Pancreas (tissue), 10 donors: Measurements from ENCODE around the gene PRR14L. TPM values are rescaled to one million over a fixed set of nuclear protein-coding genes. Genes with fewer than 3 reads are reported as not detected.

Experiments used
- ATAC-seq, 4 donors: fragments of 200-7000 bp; cut with Tn5 transposase; one replicate each; pipeline versions ENCODE4 v1.8.0 to v1.9.1; 2020; ENCODE audit warnings: mild to moderate bottlenecking in 4 of 4, moderate library complexity in 4 of 4
- DNase-seq, 6 donors: peaks; one replicate each; pipeline ENCODE4 v3.0.0-alpha.2; 2020
- FAIRE-seq: peaks from 2 replicates; lab custom pipeline; 2012; peaks lifted over from hg19 to GRCh38; lab: Jason Lieb, UNC
- H3K27ac ChIP-seq, 4 donors: fragments of 200-600 bp; sonication (generic); 1 replicate in 3 of 4; 2 replicates in 1 of 4; pipeline versions ENCODE4 v1.5.0 to v1.8.0; 2020
- H3K27me3 ChIP-seq, 4 donors: fragments of 200-600 bp; one replicate each; pipeline ENCODE4 v1.8.0; 2021
- H3K36me3 ChIP-seq, 3 donors: fragments of 200-600 bp; sonication (generic) in 1 of 3; one replicate each; pipeline versions ENCODE4 v1.5.0 to v1.8.0; 2020 to 2021
- H3K4me1 ChIP-seq, 3 donors: fragments of 200-600 bp; one replicate each; pipeline ENCODE4 v1.8.0; 2021
- H3K4me3 ChIP-seq, 4 donors: fragments of 200-600 bp; sonication (generic) in 2 of 4; one replicate each; pipeline versions ENCODE4 v1.5.0 to v1.8.0; 2020 to 2021
- H3K9me3 ChIP-seq, 4 donors: fragments of 200-600 bp; one replicate each; pipeline ENCODE4 v1.8.0; 2021
- WGBS, 2 donors: extraction: QIAGEN DNeasy Blood & Tissue Kit; methylation state at CpG; one replicate each; pipeline ENCODE4 v1.1.7; 2013; 5-methylcytosine and 5-hydroxymethylcytosine counted together
- intact Hi-C, 3 donors: fragments of 100-400 bp; cut with DNase I; formaldehyde crosslinking; loops; one replicate each; pipeline versions ENCODE4 v1.11.1 to v1.14.2; 2022
- polyA plus RNA-seq, 2 donors: library from polyadenylated mRNA; stranded (reverse); fragments of 200-250 nt; gene quantifications; one replicate each; pipeline ENCODE4 v1.2.3, GENCODE V29; 2013
- total RNA-seq, 6 donors: library from RNA; stranded (reverse); fragmentation: NEBNext Ultra II Directional in 4 of 6; extraction: Animal tissue kit (Norgen Biotek cat#: 25700) in 4 of 6; gene quantifications; one replicate each; pipeline versions ENCODE4 v1.2.1 to v1.2.4, GENCODE V29; 2021 to 2023
- TF ChIP-seq, protein P1 (sequence below), 4 donors: fragments of 200-600 bp; sonication (generic) in 3 of 4; IDR thresholded peaks; one replicate each; pipeline versions ENCODE4 v1.5.0 to v1.8.0; 2021; ENCODE audit warnings: antibody characterized with exemption in 4 of 4
- donor health status: healthy with polysubstance abuse.
- donor health status: DM: no; HTN: no; CAD: no; lungs with moderate emphysema.
- donor health status: DM: no; HTN: no; CAD: no.
- donor health status: control.
- donor health status: control.
- donor health status: Bipolar disorder and iron deficiency.
- donor health status: DM: yes; HTN: yes; CAD: no.
- donor health status: DM: no; HTN: no; CAD: no.
- donor health status: DM: no; HTN: no; CAD: no.
- donor health status: DM: yes; HTN: yes; CAD: no.

Gene PRR14L
- total and polyA plus RNA-seq, 8 donors = 5.3 to 32.8 (median 17.6) TPM

DNA sequence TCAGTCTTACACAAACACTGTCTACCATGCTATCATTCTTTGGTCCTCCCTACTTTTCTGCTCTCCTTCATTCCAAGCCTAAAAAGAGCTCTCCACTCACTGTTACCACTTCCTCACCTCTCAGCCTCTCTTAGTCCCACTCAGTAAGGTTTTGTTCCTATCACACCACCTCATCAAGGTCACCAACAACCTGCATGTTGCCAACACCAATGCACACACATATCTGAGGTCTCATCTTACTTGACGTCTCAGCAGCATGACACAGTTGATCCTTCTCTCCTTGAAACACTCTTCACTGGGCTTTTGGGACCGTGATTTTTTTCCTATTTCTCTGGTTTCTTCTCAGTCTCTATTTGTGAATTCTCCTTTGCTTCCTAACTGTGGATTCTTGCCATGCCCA is 96.0 kb downstream of the PRR14L start:
- peaks cover 0 to 10% (median 0%) of the 10 kb centered on the region in 3 donors for H3K36me3 ChIP-seq
- no peaks in the 10 kb centered on the region for H3K9me3 ChIP-seq
- peak in 1 of 4 donors; percentile 34 for ATAC-seq
- no peak for FAIRE-seq
- H3K4me3 ChIP-seq = no peak overlapping the region
- TF ChIP-seq, protein P1, sequence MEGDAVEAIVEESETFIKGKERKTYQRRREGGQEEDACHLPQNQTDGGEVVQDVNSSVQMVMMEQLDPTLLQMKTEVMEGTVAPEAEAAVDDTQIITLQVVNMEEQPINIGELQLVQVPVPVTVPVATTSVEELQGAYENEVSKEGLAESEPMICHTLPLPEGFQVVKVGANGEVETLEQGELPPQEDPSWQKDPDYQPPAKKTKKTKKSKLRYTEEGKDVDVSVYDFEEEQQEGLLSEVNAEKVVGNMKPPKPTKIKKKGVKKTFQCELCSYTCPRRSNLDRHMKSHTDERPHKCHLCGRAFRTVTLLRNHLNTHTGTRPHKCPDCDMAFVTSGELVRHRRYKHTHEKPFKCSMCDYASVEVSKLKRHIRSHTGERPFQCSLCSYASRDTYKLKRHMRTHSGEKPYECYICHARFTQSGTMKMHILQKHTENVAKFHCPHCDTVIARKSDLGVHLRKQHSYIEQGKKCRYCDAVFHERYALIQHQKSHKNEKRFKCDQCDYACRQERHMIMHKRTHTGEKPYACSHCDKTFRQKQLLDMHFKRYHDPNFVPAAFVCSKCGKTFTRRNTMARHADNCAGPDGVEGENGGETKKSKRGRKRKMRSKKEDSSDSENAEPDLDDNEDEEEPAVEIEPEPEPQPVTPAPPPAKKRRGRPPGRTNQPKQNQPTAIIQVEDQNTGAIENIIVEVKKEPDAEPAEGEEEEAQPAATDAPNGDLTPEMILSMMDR (IDR thresholded peaks at IDR 0.05) = no peak
- peaks cover 0 to 20% (median 3%) of the 10 kb centered on the region in 3 donors for H3K4me1 ChIP-seq
- intact Hi-C loops = no loop called here
- peak overlapping the region in 2 of 4 donors; percentile 70 for H3K27ac ChIP-seq
- DNase-seq = no peak
- no peaks in the 10 kb centered on the region for H3K27me3 ChIP-seq
- 62 to 75% methylated on average over 2 of the region's 2 CpGs for WGBS, 2 donors

DNA sequence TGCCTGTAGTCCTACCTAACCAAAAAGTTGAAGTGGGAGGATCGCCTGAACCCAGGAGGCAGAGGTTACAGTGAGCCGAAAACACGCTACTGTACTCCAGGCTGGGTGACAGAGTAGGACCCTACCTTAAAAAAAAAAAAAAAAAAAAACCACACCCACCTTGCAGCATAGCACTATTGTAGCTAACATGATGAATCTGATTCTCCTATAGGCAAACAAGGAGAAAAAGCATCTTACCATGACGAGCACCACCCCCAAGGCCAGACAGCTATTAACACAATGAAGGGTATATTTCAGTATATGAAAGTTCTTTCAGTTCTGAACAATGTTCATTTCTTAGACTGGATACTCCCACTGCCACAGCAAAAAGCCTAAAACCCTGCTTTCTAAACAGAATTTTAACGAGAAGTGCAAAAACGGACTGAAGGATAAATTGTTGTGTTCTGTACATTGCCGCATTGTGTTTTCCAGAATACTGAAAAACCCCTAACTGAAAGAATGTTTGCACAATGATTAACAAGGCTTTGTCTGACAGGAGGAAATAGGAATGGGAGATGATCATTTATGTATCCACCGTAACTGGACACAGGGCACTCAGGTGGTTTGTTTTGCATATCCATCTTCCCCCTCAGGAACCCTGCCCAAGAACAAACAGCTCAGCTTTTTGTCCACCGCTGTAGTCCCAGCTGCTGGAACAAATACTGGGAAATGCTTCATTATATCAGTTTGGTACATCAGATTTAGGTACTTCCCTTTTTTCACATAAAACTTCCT is 96.8 kb downstream of the PRR14L start:
- Histone ChIP-seq H3K36me3 (peaks cover 0 to 12% (median 0%) of the 10 kb centered on the region in 3 donors), H3K4me3 (no peak overlapping the region), H3K27ac (peak overlapping the region in 2 of 4 donors; percentile 70), H3K9me3 (no peaks in the 10 kb centered on the region), H3K27me3 (no peaks in the 10 kb centered on the region), H3K4me1 (peaks cover 0 to 20% (median 3%) of the 10 kb centered on the region in 3 donors)
- intact Hi-C loops = no loop called here
- 60 to 65% methylated on average over 9 of the region's 9 CpGs for WGBS, 2 donors
- FAIRE-seq = no peak
- peak in 3 of 4 donors; percentile 51 to 75 (median 72) for ATAC-seq
- TF ChIP-seq, protein P1 (IDR thresholded peaks at IDR 0.05) = no peak
- no peak for DNase-seq

DNA sequence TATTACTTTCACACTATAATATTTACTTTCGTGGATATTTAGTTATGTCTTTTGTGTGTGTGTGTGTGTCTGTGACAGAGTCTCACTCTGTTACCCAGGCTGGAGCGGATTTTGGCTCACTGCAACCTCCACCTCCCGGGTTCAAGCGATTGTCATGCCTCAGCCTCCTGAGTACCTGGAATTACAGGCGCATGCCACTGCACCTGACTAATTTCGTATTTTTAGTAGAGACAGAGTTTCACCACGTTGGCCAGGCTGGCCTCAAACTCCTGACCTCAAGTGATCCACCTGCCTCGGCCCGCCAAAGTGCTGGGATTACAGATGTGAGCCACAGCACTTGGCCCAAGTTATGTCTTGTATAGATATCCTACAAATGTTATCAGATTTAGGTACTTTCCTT is 97.8 kb downstream of the PRR14L start:
- TF ChIP-seq, protein P1 (IDR thresholded peaks at IDR 0.05) = no peak
- Histone ChIP-seq H3K27ac (peak overlapping the region in 2 of 4 donors; percentile 51 to 70), H3K4me1 (peaks cover 0 to 20% (median 3%) of the 10 kb centered on the region in 3 donors), H3K27me3 (no peaks in the 10 kb centered on the region), H3K36me3 (peaks cover 0 to 19% (median under 1%) of the 10 kb centered on the region in 3 donors), H3K9me3 (no peaks in the 10 kb centered on the region), H3K4me3 (no peak overlapping the region)
- FAIRE-seq (no peak), ATAC-seq (no peak), DNase-seq (no peak)
- WGBS, 2 donors = 84 to 87% methylated on average over 9 of the region's 9 CpGs
- intact Hi-C loops = no loop called here

DNA sequence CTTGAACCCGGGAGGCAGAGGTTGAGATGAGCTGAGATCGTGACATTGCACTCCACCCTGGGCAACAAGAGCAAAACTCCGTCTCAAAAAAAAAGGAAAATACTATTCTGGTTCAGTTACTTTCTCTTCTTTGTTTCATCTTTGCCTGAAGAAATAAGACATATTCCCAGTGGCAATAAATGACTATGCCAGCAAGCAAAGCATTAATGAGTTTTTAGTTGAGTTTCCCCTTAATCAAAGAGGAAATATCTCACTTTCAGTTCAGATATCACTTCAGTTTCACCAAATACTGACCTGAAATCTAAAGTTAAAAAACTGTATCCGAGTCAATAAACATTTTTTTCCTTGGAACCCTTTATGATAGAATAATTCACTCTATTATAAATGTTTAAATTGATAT is 98.3 kb downstream of the PRR14L start:
- intact Hi-C loops = no loop called here
- H3K27ac ChIP-seq = peak overlapping the region in 1 of 4 donors; percentile 51
- H3K4me3 ChIP-seq = no peak overlapping the region
- TF ChIP-seq, protein P1 (IDR thresholded peaks at IDR 0.05) = no peak
- DNase-seq (no peak), ATAC-seq (no peak), FAIRE-seq (no peak)
- H3K36me3 ChIP-seq = peaks cover 0 to 21% (median 5%) of the 10 kb centered on the region in 3 donors
- no peaks in the 10 kb centered on the region for H3K27me3 ChIP-seq
- H3K4me1 ChIP-seq = peaks cover 0 to 20% (median 3%) of the 10 kb centered on the region in 3 donors
- WGBS, 2 donors = 87 to 88% methylated on average over 4 of the region's 4 CpGs
- no peaks in the 10 kb centered on the region for H3K9me3 ChIP-seq

GRCh38 chr22:31650391-31650790 is 99.5 kb downstream of the PRR14L start:
- Histone ChIP-seq H3K27me3 (no peaks in the 10 kb centered on the region), H3K36me3 (peaks cover 0 to 21% (median 5%) of the 10 kb centered on the region in 3 donors), H3K4me3 (no peak overlapping the region), H3K9me3 (no peaks in the 10 kb centered on the region), H3K4me1 (peaks cover 0 to 20% (median 3%) of the 10 kb centered on the region in 3 donors), H3K27ac (peak overlapping the region in 1 of 4 donors; percentile 35)
- WGBS, 2 donors = 69 to 74% methylated on average over 6 of the region's 6 CpGs
- ATAC-seq = peak in 2 of 4 donors; percentile 48 to 51
- FAIRE-seq = no peak
- TF ChIP-seq, protein P1 (IDR thresholded peaks at IDR 0.05) = no peak
- DNase-seq = no peak
- intact Hi-C loops = no loop called here
